Measurements from ENCODE around the gene RXRA. TPM values are rescaled to one million over a fixed set of nuclear protein-coding genes. Genes with fewer than 3 reads are reported as not detected.
"Not testable (repeated sequence)": the region's sequence is repeated elsewhere in the genome, so short reads cannot be mapped to it uniquely, and the experiment has no call there.

The RXRA gene
- total RNA-seq, 1 donor from 2014 or later = 78.1 TPM

DNA sequence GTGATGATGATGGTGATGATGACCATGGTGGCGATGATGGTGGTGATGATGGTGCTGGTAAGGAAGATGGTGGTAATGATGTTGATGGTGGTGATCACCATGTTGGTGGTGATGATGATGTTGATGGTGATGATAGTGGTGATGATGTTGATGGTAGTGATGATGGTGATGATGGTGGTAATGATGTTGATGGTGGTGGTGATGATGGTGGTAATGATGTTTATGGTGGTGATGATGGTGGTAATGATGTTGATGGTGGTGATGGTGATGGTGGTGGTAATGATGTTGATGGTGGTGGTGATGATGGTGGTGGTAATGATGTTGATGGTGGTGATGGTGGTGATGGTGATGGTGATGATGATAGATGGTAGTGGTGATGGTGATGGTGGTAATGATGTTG lies 20.7 kb upstream of the RXRA start:
- peak; percentile 4 for DNase-seq (ENCODE audit: low spot score)
- intact Hi-C loops (cut with DNase I) = no loop called here
- ATAC-seq = no peak

DNA sequence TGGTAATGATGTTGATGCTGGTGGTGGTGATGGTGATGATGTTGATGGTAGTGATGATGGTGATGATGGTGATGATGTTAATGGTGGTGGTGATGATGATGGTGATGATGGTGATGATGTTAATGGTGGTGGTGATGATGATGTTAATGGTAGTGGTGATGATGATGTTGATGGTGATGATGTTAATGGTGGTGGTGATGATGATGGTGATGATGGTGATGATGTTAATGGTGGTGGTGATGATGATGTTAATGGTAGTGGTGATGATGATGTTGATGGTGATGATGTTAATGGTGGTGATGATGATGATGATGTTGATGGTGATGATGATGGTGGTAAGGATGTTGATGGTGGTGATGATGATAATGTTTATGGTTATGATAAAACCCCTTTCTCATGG lies 20.2 kb upstream of the RXRA start:
- intact Hi-C loops (cut with DNase I); ATAC-seq; DNase-seq (ENCODE audit: low spot score): not testable (repeated sequence)

DNA sequence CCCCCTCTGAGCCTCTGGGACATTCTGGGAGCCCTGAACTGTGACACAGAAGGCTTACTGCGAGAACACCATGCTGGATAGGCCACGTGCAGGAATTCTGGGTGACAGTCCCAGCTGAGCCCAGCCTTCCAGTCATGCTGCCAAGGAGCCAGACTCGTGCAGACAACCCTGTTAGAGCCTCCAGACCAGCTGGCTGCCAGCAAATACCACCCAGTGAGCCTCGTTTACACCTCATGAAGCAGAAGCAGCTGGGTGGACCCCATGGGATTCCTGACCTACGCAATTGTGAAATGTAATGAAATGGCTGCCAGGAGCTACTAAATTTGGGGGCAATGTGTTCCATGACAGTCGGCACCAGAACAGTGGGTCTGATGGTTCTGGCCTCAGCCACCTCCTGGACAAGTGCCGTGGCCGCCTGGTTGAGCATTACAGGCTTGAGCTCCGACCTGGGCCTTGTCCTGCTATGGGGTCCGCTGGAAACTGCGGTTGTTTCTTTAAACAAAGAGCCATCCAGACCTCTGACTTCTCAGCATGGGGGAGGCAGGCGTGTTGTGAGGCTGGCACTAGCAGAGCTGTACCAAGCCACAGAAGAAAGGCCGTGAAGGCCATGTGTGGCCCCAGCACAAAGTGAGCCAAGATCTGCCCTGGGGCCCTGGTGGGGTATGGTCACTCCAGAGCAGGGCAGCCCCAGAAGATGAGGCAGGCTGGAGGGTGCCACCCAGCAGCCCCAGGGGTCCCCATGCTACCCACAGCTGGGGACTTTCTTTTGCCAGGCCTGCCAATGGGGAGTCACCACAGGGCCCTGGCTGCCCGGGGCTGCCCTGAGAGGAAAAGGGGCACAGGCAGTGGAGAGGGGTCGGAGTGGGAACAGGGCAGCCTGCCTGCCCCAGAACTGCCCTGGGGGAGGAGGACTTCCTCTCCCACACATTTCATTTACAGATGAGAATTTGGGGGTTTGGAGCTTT lies 19.3 kb upstream of the RXRA start:
- peak; percentile 33 for ATAC-seq

DNA sequence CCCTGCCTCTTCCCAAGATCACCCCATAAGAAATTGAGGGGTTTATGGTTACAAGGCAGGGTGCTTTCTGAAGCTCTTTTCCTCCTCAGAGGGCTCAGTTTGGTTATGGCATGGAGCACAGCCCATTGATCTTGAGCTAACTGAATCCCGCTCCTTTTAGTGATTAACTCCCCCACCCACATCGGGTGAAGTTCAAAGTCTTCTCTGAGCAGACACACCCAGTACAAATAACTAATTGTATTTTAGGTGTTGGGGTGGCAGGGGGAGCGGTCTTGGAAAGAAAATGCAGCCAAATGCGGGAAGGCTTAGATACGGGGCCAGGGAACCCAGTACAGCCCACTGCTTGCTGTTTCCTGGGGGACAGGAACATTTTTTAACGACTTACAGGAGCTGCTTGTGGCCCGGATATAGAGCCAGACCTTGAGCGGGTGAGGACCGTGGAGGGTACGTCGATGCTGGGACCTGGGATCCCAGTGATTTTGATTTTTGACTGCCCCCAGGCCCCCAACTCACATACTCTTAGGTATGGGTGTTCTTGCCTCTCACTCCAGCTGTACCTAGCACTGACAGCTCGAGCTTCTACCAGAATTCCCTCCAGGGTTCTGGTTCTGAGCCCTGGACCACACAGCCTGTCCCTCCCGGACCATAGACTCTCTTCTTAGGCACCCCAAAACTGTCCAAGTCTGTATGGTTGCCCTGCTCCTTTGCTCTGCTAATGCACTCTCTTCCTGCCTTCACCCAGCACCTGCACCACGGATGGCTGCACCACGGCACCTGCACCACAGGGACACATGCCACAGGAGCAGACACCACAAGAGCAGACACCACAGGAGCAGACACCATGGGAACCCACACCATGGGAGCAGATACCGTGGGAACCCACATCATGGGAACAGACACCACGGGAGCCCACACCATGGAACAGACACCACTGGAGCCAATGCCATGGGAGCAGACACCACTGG lies 18.3 kb upstream of the RXRA start:
- intact Hi-C loops (cut with DNase I) = no loop called here
- no peak for ATAC-seq
- DNase-seq (ENCODE audit: low spot score) = peak; percentile 38

More for the DNA sequence above, 19.3 kb upstream of the RXRA start:
- DNase-seq (ENCODE audit: low spot score) = peak; percentile 35
- intact Hi-C loops (cut with DNase I) = no loop called here

DNA sequence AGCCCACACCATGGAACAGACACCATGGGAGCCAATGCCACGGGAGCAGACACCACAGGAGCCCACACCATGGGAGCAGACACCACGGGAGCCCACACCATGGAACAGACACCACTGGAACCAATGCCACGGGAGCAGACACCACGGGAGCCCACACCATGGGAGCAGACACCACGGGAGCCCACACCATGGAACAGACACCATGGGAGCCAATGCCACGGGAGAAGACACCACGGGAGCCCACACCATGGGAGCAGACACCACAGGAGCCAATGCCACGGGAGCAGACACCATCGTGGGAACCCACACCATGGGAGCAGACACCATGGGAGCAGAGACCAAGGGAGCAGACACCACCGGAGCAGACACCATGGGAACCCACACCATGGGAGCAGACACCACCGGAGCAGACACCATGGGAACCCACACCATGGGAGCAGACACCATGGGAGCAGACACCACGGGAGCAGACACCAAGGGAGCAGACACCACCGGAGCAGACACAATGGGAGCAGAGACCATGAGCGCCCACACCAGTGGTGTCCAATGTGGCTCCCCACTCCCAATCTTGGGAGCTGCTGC lies 17.5 kb upstream of the RXRA start:
- intact Hi-C loops (cut with DNase I); ATAC-seq: not testable (repeated sequence)
- peak; percentile 26 for DNase-seq (ENCODE audit: low spot score)

DNA sequence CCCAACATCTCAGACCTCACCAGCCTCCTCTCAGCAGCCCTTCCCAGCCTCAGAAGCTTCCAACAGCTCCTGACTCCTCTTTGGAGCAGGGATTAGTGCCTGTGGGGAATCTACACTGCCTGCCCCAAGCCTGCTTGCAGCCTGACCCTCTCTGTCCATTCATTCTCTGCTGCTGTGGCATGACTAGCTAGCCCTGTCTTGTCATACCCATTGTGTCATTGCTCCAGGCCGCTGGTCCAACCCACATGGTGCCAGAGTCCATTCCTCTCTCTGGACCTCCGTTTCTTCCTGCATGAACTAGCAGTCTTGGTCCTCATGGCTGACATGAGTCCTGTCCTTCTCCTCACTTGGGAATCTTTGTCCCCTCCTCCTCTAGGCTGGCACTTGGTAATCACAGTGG lies 12.8 kb upstream of the RXRA start:
- DNase-seq (ENCODE audit: low spot score) = peak; percentile 25
- intact Hi-C loops (cut with DNase I) = no loop called here

DNA sequence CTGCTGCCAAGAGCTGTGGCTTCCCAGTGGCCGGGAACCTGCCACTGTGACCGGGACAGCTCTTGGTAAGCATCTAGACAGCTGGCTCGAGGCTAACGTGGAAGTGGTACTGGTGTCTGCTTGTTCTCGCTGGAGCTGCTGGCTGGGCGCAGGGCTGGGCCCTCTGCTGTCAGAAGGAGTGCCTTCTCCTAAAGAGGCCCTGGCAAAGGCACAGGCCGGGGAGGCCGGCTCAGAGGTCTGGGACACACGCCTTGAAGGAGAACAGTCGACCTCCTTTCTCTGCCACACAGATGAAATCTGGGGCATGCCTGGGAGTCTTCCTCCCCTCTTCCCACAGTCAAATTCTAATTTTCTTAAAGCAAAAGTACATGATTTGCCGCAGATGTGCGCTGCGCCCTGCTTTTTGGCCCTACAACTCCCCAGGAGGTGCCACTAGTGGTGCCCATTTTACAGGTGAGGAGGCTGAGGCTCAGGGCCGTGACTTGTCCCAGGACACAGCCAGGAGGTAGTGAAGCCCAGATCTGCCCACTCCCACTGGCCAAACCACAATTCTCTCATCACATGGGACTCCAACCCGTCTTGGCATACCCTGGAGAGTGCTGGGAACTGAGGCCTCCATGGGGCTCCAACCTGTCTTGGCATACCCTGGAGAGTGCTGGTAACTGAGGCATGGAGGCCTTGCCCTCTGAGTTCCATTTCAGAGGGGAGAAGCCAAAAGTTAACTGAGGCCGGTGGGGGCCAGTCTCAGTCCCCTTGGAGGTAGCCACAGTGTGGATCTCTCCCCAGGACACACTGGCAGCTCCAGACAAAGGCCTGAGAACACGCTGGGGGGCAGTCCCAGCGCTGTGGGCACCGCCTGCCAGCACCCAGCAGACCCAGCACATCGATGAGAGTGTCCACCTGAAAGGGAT lies 12.0 kb upstream of the RXRA start:
- DNase-seq (ENCODE audit: low spot score) = peak; percentile 42
- ATAC-seq = no peak
- intact Hi-C loops (cut with DNase I) = no loop called here

More for the DNA sequence above, 12.8 kb upstream of the RXRA start:
- ATAC-seq = no peak

DNA sequence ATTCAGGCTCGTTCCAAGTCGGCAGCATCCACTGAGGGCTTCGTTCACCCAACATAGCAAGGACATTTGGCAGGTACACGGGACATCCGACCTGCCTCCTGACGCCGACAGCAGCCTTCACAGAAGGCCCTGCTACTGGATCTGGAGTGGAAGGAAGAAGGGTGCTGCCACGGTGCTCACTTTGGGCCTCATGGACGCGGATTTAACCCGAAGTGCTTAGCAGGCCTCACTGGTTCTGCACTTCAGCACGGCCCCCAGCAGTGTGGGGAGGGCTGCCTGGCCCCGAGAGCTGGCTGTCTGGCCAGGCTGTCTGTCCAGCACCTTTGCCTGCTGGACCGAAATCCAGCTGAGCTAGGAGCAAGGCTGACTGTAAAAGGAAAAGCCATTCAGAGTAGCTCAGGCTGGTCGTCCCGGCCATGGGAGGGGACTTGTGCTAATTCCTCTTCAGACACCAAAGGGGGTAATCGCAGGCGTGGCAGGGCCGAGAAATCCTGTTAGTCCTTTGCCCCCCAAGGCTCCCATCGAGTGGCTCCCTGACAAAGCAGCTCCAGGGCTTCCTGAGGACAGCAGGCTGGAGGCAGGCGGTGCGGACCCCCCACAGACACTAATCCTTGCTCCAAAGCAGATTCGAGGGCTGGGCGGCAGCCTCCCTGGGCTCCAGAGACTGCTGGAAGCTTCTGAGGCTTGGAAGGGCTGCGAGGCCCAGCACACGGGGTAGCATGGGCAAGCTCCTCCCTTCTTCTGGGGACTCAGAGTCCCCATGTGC lies 11.1 kb upstream of the RXRA start:
- intact Hi-C loops (cut with DNase I) = no loop called here
- ATAC-seq (peak; percentile 4), DNase-seq (ENCODE audit: low spot score) (peak; percentile 56)

DNA sequence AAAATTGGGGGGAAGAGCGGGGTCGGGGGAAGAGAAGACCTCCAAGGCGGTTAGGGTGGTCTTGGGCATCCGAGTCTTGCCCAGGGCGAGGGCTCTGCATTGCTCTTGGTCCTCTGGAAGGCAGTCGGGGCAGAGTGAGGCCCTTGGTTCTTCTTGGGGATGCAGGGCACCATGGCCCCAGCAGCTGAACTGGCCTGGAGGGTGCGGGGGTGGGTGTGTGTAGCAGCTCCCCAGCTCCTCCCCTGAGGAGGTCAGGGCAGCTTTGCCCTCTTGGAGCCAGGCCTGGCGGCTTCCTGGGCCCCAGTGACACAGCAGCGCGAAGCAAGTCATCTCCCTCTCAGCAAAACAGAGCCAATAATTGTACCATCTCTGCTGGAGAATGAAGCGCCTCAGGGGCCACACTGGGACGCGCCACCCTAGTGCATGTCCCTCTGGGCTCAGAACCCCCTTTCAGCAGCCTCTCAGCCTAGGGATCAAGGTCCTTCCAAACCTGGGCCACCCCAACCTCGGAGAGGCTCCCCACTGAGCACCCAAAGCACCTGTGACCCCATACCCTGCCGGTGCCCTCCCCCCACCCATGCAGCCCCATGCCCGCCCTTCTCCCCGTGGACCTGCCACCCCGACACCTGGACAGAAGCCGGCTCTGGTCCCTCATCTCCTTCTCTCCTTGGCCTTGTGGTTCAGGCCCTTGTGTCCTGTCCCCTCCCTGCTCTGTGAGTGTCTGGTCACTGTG lies 10.4 kb upstream of the RXRA start:
- ATAC-seq (peak; percentile 2), DNase-seq (ENCODE audit: low spot score) (peak; percentile 54)
- intact Hi-C loops (cut with DNase I) = no loop called here

DNA sequence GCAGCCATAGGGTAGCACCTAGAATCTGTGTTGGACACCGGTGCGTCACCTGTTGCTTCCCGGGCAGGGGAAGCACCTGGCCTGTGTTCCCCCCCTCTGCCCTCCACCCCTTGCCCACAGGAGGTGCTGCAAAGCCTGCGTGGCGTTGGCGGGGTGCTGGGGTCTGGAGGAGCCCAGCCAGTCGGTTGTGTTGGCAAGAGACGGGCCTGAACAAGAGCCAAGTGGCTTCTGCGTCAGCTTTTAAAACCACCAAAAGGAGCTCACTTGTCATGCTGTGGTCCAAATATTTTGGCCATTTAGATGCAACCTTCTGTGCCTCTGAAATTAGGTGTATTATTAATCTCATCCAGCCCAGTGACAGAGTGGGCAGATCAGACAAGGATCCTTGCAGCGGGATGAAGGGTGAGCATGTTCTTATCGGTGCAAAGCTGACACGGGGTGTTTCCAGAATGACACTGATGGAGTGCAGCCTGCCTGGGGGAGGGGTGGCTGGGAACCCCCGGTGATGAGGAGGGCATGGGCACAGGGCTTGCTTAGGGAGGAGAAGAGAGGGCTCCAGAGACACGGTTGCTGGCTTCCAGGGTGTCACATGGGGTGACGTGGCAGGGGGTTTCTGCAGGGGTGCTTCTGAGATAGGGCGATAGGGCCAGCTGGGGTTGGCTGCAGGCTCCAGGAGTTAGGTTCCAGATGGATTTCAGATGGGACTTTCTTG lies 9.7 kb upstream of the RXRA start:
- DNase-seq (ENCODE audit: low spot score) = peak; percentile 76
- ATAC-seq = peak; percentile 20
- intact Hi-C loops (cut with DNase I) = no loop called here

DNA sequence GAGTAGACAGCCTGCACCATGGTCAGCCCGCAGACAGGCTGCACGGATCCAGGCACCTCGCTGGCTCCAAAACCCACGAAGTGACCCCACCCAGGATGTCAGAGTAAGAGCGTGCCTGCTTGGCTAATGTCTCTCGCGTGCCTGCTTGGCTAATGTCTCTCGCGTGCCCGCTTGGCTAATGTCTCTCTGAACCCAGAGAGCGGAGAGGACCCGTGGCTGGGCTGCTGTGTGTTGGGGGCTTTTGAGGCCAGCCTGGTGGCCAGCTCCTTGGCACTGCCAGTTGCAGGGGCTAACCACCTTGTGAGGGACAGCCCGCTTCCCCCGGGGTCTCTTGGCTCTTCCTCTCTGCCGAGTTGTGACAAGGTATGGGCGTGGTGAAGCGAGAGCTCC lies 8.9 kb upstream of the RXRA start:
- intact Hi-C loops (cut with DNase I) = no loop called here
- ATAC-seq (no peak), DNase-seq (ENCODE audit: low spot score) (peak; percentile 57)

DNA sequence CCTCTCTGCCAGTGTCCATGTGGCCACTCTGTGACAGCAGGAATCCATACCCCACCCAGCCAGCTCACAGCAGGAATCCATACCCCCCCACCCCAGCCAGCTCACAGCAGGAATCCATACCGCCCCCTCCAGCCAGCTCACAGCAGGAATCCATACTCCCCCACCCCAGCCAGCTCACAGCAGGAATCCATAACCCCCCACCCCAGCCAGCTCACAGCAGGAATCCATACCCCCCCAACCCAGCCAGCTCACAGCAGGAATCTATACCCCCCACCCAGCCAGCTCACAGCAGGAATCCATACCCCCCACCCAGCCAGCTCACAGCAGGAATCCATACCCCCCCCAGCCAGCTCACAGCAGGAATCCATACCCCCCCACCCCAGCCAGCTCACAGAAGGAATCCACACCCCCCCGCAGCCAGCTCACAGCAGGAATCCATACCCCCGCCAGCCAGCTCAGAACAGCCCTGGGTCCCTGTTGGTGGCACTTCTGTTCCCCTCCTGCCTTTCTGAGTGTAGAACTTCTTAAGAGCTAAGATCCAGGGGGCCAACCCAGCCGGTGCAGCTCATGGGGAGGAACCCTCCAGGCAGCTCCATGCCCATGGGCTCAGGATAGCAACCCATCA lies 8.4 kb upstream of the RXRA start:
- ATAC-seq (no peak), DNase-seq (ENCODE audit: low spot score) (peak; percentile 40)
- intact Hi-C loops (cut with DNase I) = no loop called here

DNA sequence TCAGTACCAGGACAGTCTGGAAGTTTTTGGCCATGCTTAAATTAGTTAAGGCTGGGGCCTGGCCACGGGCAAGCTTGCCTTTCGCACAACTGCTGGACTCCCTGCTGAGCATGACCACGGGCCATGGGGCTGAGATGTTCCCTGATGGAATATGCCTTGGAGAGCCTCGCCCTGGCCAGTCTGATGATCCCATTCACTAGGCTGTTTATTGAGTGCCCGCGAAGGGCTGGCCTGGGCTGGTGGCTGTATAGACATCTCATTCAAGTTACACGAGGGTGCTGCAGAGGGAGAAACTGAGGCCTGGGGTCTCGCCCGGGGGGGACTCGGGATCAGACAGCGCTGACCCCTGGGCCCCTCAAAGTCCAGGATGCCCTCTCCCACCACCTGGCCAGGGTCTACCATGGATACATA lies 7.8 kb upstream of the RXRA start:
- ATAC-seq (no peak), DNase-seq (ENCODE audit: low spot score) (peak; percentile 50)
- intact Hi-C loops (cut with DNase I) = no loop called here

DNA sequence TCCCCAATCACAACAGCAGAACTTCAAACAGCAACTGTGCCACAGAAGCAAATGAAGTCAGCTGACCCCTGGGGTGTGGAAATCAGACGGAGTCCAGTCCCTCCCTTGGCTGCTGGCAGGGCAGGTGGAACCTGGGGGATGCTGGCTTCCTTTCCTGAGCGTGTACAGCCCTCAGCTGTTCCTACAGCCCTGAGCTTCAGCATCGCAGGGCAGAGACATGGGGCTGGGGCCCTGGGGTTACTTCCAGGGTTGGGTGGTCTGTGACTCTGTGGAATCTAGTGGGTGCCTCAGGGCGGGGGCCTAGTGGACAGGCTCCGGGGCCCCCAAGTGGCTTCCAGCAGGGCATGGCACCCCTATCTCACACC lies 7.3 kb upstream of the RXRA start:
- ATAC-seq = no peak
- DNase-seq (ENCODE audit: low spot score) = peak; percentile 56
- intact Hi-C loops (cut with DNase I) = no loop called here

DNA sequence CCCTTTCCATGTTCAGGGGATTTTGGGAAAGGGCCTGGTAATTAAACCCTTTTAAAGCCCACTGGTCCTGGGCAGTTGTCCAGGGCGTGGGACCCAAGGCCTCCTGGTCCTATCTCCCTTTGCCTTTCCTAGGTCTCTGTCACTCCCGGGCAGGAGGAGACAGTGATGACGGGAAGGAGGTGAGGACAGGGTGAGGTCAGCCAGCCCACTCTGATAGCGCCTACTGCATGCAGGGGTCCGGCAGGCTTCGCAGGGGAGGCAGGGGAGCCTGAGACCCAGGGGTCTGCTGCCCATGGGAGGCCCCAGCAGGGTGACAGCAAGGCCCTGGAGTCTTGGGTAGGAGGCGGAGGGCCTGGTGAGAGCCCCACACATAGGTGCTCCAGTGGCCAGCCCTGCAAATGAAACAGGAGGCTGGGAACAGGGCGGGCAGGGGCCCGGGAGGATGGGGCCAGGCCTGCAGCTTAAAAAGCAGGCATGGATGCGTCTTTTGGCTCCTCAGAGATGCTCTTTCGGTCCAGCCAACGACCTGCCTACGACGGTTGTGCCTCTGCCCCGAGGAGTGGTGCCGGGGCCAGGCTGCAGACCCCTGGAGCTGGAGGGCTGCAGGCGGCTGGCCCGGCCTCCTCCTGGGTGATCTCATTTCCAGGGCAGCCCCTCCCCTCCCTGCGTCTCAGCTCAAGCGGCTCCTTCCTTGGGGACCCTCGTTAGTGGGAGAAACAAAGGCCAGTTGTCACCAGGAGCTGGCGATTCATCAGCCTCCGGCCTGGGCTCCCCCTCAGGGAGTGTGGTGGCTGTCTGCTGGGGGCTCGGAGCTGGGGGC lies 6.7 kb upstream of the RXRA start:
- intact Hi-C loops (cut with DNase I) = loop anchor here (10.0 kb wide), 2 partner anchors 115 to 145 kb away; no protein-coding TSS in a partner anchor
- ATAC-seq = peak; percentile 25
- peak; percentile 61 for DNase-seq (ENCODE audit: low spot score)
